ENCODE data around the gene GID8. TPM values are rescaled to one million over a fixed set of nuclear protein-coding genes. Genes with fewer than 3 reads are reported as not detected.

GID8 gene
- total and polyA plus RNA-seq, 2 donors (not counting 1 experiment from before 2014, with no cell fraction given), result 12.4 to 47.4 TPM

DNA sequence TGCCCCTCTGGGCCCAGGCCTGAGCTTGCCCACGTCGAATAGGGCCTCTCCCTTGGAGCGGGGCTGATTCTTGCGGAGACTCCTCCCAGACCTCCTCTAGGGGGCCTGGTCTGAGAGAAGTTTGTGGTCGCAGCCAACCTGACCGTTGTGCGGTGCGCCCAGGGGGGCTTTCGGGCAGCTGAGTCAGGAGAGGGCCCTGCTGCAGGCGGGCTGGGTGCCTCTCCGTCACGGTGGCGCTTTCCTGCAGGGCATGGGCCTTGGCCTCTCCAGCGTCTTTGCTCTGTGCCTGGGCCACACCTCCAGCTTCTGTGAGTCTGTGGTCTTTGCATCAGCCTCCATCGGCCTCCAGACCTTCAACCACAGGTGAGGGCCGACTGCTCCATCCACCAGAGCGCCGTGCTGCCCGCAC, 27.4 kb downstream of the GID8 start:
- no peak overlapping the region for H3K27ac Mint-ChIP-seq
- no peak overlapping the region for H2AFZ ChIP-seq (ENCODE audit: insufficient read depth, low read depth, low read length, poor library complexity, severe bottlenecking)
- H3K4me1 Mint-ChIP-seq, result no peaks in the 10 kb centered on the region
- peaks cover 0 to 37% of the 10 kb centered on the region in 2 experiments for H3K36me3 ChIP-seq (replicated peaks in 1 of 2; ENCODE audit: control extremely low read depth in 1 of 2, control insufficient read depth in 1 of 2, extremely low read depth in 1 of 2, insufficient read depth in 2 of 2, low read length in 1 of 2)
- 91% methylated on average over 19 of the region's 19 CpGs for WGBS (ENCODE audit: insufficient coverage)
- H3K4me3 ChIP-seq (ENCODE audit: control extremely low read depth in 1 of 5, extremely low read depth in 1 of 5, insufficient read depth in 1 of 5, low read depth in 2 of 5, low read length in 4 of 5), result no peak overlapping the region
- no peaks in the 10 kb centered on the region for H3K9me3 ChIP-seq (ENCODE audit: control extremely low read depth in 1 of 3, control insufficient read depth in 2 of 3, insufficient read depth in 1 of 3, low read length in 2 of 3)
- H3K27me3 Mint-ChIP-seq, result no peaks in the 10 kb centered on the region
- no peak for ATAC-seq (ENCODE audit: low read depth)
- H3K79me2 ChIP-seq (ENCODE audit: control insufficient read depth, insufficient read depth, low read length), result peaks cover 10% of the 10 kb centered on the region
- ChIA-PET POLR2A (interaction anchor here (1.4 kb wide), 1 partner anchor 11 kb away, joined by 4 read pairs; no protein-coding TSS in a partner anchor), CTCF (interaction anchor here (0.6 to 1.4 kb wide), 3 partner anchors 10 to 67 kb away, joined by 3 read pairs; no protein-coding TSS in a partner anchor)
- TF ChIP-seq, protein P1, sequence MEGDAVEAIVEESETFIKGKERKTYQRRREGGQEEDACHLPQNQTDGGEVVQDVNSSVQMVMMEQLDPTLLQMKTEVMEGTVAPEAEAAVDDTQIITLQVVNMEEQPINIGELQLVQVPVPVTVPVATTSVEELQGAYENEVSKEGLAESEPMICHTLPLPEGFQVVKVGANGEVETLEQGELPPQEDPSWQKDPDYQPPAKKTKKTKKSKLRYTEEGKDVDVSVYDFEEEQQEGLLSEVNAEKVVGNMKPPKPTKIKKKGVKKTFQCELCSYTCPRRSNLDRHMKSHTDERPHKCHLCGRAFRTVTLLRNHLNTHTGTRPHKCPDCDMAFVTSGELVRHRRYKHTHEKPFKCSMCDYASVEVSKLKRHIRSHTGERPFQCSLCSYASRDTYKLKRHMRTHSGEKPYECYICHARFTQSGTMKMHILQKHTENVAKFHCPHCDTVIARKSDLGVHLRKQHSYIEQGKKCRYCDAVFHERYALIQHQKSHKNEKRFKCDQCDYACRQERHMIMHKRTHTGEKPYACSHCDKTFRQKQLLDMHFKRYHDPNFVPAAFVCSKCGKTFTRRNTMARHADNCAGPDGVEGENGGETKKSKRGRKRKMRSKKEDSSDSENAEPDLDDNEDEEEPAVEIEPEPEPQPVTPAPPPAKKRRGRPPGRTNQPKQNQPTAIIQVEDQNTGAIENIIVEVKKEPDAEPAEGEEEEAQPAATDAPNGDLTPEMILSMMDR (IDR thresholded peaks at IDR 0.05), result no peak
- TF ChIP-seq EZH2 (IDR thresholded peaks at IDR 0.05; ENCODE audit: borderline replicate concordance, insufficient read depth, low read depth, low read length, poor library complexity, severe bottlenecking), result no peak
- no peaks in the 10 kb centered on the region for H3K27me3 ChIP-seq (replicated peaks in 1 of 4; ENCODE audit: control extremely low read depth in 1 of 4, control insufficient read depth in 3 of 4, insufficient read depth in 4 of 4, low read length in 3 of 4)
- intact Hi-C loops (cut with micrococcal nuclease), result no loop called here
- no peak overlapping the region for H3K4me3 Mint-ChIP-seq
- no peak overlapping the region for H3K9ac ChIP-seq (ENCODE audit: low read length)
- H3K27ac ChIP-seq (ENCODE audit: low read length in 2 of 2), result no peak overlapping the region
- H3K9me3 Mint-ChIP-seq (ENCODE audit: insufficient read depth), result no peaks in the 10 kb centered on the region
- H3K4me2 ChIP-seq (replicated peaks; ENCODE audit: low read depth, low read length, poor library complexity, severe bottlenecking), result no peak overlapping the region
- DNase-seq, result no peak
- H4K20me1 ChIP-seq (ENCODE audit: control insufficient read depth, insufficient read depth, low read length, poor library complexity, severe bottlenecking), result peaks cover 21% of the 10 kb centered on the region
- no peaks in the 10 kb centered on the region for H3K4me1 ChIP-seq (ENCODE audit: control insufficient read depth in 2 of 2, insufficient read depth in 2 of 2, low read length in 2 of 2)

DNA sequence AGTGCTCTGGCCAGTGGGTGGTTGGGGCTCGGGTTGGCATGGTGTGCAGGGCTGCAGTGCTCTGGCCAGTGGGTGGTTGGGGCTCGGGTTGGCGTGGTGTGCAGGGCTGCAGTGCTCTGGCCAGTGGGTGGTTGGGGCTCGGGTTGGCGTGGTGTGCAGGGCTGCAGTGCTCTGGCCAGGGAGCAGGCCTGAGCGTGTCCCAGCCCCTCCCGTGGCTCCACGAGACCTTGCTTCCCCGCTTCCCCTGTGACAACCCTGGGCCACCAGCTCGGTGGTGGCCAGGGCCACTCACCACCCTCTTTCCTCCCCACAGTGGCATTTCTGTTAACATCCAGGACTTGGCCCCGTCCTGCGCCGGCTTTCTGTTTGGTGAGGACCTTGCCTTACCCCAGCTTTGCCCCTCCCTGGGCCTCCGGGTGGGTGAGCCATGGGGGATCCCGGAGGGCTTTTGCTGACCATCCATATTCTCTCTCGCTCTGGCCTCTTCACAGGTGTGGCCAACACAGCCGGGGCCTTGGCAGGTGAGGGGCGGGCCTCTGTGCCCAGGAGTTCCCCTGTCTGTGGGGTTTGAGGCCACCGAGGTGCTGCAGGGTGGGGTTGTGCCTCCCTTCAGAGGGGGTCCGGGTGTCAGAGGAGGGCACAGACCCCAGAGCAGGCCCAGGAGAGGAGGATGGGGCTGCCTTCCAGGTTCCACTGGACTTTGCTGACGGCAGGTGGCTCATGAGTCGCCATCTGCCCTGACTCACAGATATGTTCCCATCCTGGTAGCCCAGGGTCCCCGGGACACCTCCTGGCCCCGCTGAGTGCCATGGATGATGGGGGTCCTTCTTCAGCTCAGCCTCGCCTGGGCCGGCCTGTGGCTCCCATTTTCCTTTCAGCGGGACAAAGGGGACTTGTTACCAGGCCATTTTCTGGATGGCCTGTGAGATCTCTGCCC, 28.5 kb downstream of the GID8 start:
- CTCF ChIA-PET, result no interaction called here
- no peaks in the 10 kb centered on the region for H3K9me3 Mint-ChIP-seq (ENCODE audit: insufficient read depth)
- whole genome bisulfite sequencing (ENCODE audit: insufficient coverage), result 93% methylated on average over 26 of the region's 27 CpGs

More for the DNA sequence above, 28.5 kb downstream of the GID8 start:
- H3K27me3 Mint-ChIP-seq, result peaks cover 3% of the 10 kb centered on the region
- no peak overlapping the region for H3K4me3 Mint-ChIP-seq
- ATAC-seq (ENCODE audit: low read depth) (no peak), DNase-seq (no peak)
- no peaks in the 10 kb centered on the region for H3K9me3 ChIP-seq (ENCODE audit: control extremely low read depth in 1 of 3, control insufficient read depth in 2 of 3, insufficient read depth in 1 of 3, low read length in 2 of 3)
- H2AFZ ChIP-seq (ENCODE audit: insufficient read depth, low read depth, low read length, poor library complexity, severe bottlenecking), result no peak overlapping the region
- no peak overlapping the region for H3K4me2 ChIP-seq (replicated peaks; ENCODE audit: low read depth, low read length, poor library complexity, severe bottlenecking)
- H3K4me1 ChIP-seq (ENCODE audit: control insufficient read depth in 2 of 2, insufficient read depth in 2 of 2, low read length in 2 of 2), result no peaks in the 10 kb centered on the region
- peaks cover 14% of the 10 kb centered on the region for H4K20me1 ChIP-seq (ENCODE audit: control insufficient read depth, insufficient read depth, low read length, poor library complexity, severe bottlenecking)
- H3K36me3 ChIP-seq (replicated peaks in 1 of 2; ENCODE audit: control extremely low read depth in 1 of 2, control insufficient read depth in 1 of 2, extremely low read depth in 1 of 2, insufficient read depth in 2 of 2, low read length in 1 of 2), result peaks cover 0 to 33% of the 10 kb centered on the region in 2 experiments
- intact Hi-C loops (cut with micrococcal nuclease), result no loop called here
- peaks cover 3% of the 10 kb centered on the region for H3K4me1 Mint-ChIP-seq
- POLR2A ChIA-PET, result interaction anchor here (0.6 to 0.7 kb wide), 2 partner anchors 144 to 207 kb away, joined by 3 read pairs; no protein-coding TSS in a partner anchor
- peaks cover 0 to 9% (median 1%) of the 10 kb centered on the region in 4 experiments for H3K27me3 ChIP-seq (replicated peaks in 1 of 4; ENCODE audit: control extremely low read depth in 1 of 4, control insufficient read depth in 3 of 4, insufficient read depth in 4 of 4, low read length in 3 of 4)
- no peak overlapping the region for H3K27ac ChIP-seq (ENCODE audit: low read length in 2 of 2)
- TF ChIP-seq EZH2 (IDR thresholded peaks at IDR 0.05; ENCODE audit: borderline replicate concordance, insufficient read depth, low read depth, low read length, poor library complexity, severe bottlenecking), result no peak
- TF ChIP-seq, protein P1 (IDR thresholded peaks at IDR 0.05), result no peak
- no peak overlapping the region for H3K27ac Mint-ChIP-seq
- H3K79me2 ChIP-seq (ENCODE audit: control insufficient read depth, insufficient read depth, low read length), result peaks cover 6% of the 10 kb centered on the region
- H3K4me3 ChIP-seq (ENCODE audit: control extremely low read depth in 1 of 5, extremely low read depth in 1 of 5, insufficient read depth in 1 of 5, low read depth in 2 of 5, low read length in 4 of 5), result no peak overlapping the region
- no peak overlapping the region for H3K9ac ChIP-seq (ENCODE audit: low read length)
